ENCODE results near the gene SORL1-AS1.

SORL1-AS1 gene

GRCh38 chr11:121455115-121455514 is 2.3 kb upstream of the SORL1-AS1 start:
- POLR2A ChIA-PET (ENCODE audit: low non-redundant PET), result no interaction called here
- CTCF ChIA-PET, result interaction anchor here (0.5 kb wide), 1 partner anchor 31 kb away, joined by 7 read pairs; no protein-coding TSS in a partner anchor
- no peak for TF ChIP-seq CTCF (conservative IDR thresholded peaks at IDR 0.05; ENCODE audit: low read depth)

GRCh38 chr11:121453589-121454299 is 977 bp upstream of the SORL1-AS1 start:
- DNase-seq (ENCODE audit: low spot score), result no peak
- ChIA-PET POLR2A (ENCODE audit: low non-redundant PET) (no interaction called here), CTCF (no interaction called here)
- TF ChIP-seq CTCF (conservative IDR thresholded peaks at IDR 0.05; ENCODE audit: low read depth), result no peak
- no peak overlapping the region for H3K27ac ChIP-seq

More at GRCh38 chr11:121455115-121455514, 2.3 kb upstream of the SORL1-AS1 start:
- no peak overlapping the region for H3K27ac ChIP-seq
- no peak for DNase-seq (ENCODE audit: low spot score)

- peak within 1 kb of the TSS; percentile 60 for H3K27ac ChIP-seq
- peak; percentile 82 for TF ChIP-seq CTCF (conservative IDR thresholded peaks at IDR 0.05; ENCODE audit: low read depth)
- peak; percentile 58 for DNase-seq (ENCODE audit: low spot score)
- ChIA-PET CTCF (interaction anchor here (0.5 to 1.5 kb wide), 9 partner anchors 13 to 152 kb away, joined by 3 to 7 read pairs (median 4); no protein-coding TSS in a partner anchor), POLR2A (ENCODE audit: low non-redundant PET) (no interaction called here)
These were observed 670 bp downstream of the SORL1-AS1 start, which contains the start of gene SORL1 for GRCh38 chr11:121451986-121452608. TSS of gene SORL1 (plus strand) at chr11:121452314. CDS start at chr11:121452332, 18 bp downstream.

- ChIA-PET POLR2A (ENCODE audit: low non-redundant PET) (interaction anchor here (0.6 kb wide), 2 partner anchors 15 to 1269 kb away, joined by 3 to 9 read pairs; no protein-coding TSS in a partner anchor), CTCF (interaction anchor here (0.5 to 1.5 kb wide), 4 partner anchors 57 to 188 kb away, joined by 3 to 6 read pairs (median 4); no protein-coding TSS in a partner anchor)
- no peak for TF ChIP-seq CTCF (conservative IDR thresholded peaks at IDR 0.05; ENCODE audit: low read depth)
- no peak for DNase-seq (ENCODE audit: low spot score)
- H3K27ac ChIP-seq, result peak overlapping the region; percentile 60
These were observed 1.4 kb downstream of the SORL1-AS1 start for GRCh38 chr11:121451178-121451985.

GRCh38 chr11:121450401-121450800 is 2.4 kb downstream of the SORL1-AS1 start:
- H3K27ac ChIP-seq, result no peak overlapping the region

More at GRCh38 chr11:121450401-121450800, 2.4 kb downstream of the SORL1-AS1 start:
- no peak for DNase-seq (ENCODE audit: low spot score)
- no peak for TF ChIP-seq CTCF (conservative IDR thresholded peaks at IDR 0.05; ENCODE audit: low read depth)
- ChIA-PET POLR2A (ENCODE audit: low non-redundant PET) (no interaction called here), CTCF (interaction anchor here (1.4 kb wide), 1 partner anchor 141 kb away, joined by 6 read pairs; no protein-coding TSS in a partner anchor)
